GM18907 (cell line): Measurements from ENCODE around the gene ZBTB16.

Source experiments
- ATAC-seq: cut with Tn5 transposase; IDR thresholded peaks from one replicate; pipeline ENCODE4 v1.9.1; 2021; ENCODE audit warnings: mild to moderate bottlenecking, moderate library complexity; ENCODE audit not compliant: unreplicated experiment

ZBTB16 gene

GRCh38 chr11:114125531-114125930 lies 66.0 kb downstream of the ZBTB16 start:
- no peak for ATAC-seq

DNA sequence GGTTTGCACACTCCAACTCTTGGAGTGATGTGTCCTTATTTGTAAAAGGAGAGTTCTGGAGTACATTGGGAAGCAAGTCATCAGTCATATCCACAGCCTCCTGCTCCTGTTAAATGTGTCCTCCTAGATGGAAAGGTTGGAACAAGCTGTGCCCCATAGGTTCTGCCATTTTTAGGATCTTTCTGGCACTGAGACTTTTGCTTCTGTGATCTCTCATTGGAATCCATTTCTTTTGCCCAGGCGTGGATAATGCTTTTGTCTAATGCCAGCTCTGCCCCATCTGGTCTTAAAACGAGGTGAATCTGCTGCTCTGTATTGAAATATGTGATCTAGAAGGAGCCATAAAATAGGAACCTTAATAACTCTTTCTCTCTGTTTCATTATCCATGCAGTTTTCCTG lies 66.4 kb downstream of the ZBTB16 start:
- ATAC-seq = no peak

DNA sequence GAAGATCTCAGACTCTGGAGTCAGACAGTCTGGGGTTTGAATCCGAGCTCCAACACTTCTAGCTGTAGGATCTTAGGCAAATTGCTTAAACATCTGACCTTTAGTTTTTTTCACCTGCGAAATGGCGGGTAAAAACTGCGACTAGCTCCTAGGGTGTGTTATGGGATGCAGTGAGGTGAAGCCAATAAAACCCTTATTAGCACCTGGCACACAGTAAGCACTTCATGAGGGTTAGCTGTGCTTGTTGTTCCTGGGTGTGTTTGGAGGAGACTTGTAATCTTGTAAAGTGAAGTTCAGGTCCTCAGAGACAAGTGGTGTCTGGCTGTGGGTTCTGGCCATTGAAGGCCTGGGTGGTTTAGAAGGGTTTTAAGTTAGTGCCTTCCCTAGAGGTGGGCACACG lies 68.9 kb downstream of the ZBTB16 start:
- ATAC-seq = no peak

- ATAC-seq = no peak
Measured at GRCh38 chr11:114129142-114129541, 69.6 kb downstream of the ZBTB16 start.

DNA sequence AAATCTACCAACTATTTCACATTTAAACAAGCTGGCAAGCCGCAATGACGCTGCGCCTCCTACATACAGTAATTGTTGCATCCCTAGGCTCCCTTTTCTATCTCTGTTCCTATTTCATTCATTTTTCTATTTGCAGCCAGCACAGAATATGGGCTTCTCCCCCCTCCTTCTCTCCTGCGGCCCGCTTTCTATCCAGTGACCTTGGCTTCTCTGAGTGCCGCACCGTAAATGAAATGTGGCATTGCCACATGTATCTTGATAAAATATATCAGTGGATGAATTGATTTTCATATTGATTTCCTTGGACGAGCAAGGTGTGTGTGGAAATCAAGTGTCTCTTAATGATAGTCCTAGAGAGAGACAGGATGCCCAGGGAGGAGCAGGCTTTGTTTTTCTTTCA lies 70.2 kb downstream of the ZBTB16 start:
- ATAC-seq = no peak

- ATAC-seq = no peak
Measured at GRCh38 chr11:114130115-114130576, 70.6 kb downstream of the ZBTB16 start.

GRCh38 chr11:114130629-114131277 lies 71.2 kb downstream of the ZBTB16 start:
- ATAC-seq = no peak

- ATAC-seq = no peak
Measured at GRCh38 chr11:114131461-114131864, 72.0 kb downstream of the ZBTB16 start.

DNA sequence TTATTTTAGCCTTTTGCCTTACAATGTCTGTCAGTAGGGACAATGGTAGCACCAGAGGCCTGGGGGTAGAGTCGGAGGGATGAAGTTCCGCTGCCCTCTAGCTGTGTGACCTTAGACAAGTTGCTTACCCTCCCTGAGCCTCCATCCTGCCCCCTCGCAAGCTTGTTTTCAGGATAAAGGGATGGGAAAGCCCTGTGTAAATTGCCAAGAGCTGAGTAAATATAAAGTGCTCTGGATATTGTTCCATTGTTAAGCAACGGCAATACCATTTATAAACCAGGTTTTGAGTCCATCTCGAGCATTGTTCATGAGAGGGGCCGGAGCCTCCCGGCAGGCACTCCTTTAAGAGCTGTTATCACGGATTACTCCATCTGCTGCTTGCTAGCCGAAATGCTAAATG lies 72.9 kb downstream of the ZBTB16 start:
- no peak for ATAC-seq

GRCh38 chr11:114132944-114133394 lies 73.5 kb downstream of the ZBTB16 start:
- ATAC-seq = no peak

- no peak for ATAC-seq
Measured at GRCh38 chr11:114133548-114134329, 74.2 kb downstream of the ZBTB16 start.

DNA sequence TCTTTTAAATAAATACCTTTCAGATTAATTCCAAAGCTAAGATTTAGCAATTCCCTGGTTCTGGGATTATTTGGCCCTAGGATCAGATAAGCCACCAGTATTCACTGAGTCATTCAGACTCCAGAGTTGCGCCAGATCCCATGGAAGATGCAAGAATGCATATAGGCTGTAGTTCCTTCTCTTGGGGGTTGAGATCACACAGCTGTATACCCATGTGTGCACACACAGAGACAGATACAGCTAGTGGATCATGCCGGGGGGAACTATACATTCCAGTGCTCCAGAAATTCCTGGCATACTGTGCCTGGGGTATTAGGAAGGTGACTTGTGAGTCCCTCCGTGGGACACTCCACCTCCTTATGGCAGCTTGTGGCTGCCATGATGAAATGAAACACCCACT lies 75.4 kb downstream of the ZBTB16 start:
- no peak for ATAC-seq

- ATAC-seq = no peak
Measured at GRCh38 chr11:114135737-114136151, 76.2 kb downstream of the ZBTB16 start.

- ATAC-seq = no peak
Measured at GRCh38 chr11:114136686-114137640, 77.5 kb downstream of the ZBTB16 start.

- ATAC-seq = no peak
Measured at GRCh38 chr11:114137838-114138237, 78.3 kb downstream of the ZBTB16 start.

- no peak for ATAC-seq
Measured at GRCh38 chr11:114138411-114138810, 78.9 kb downstream of the ZBTB16 start.

GRCh38 chr11:114140826-114141225 lies 81.3 kb downstream of the ZBTB16 start:
- no peak for ATAC-seq

GRCh38 chr11:114141863-114142580 lies 82.5 kb downstream of the ZBTB16 start:
- ATAC-seq = no peak

- ATAC-seq = no peak
Measured at GRCh38 chr11:114142707-114143106, 83.2 kb downstream of the ZBTB16 start.

DNA sequence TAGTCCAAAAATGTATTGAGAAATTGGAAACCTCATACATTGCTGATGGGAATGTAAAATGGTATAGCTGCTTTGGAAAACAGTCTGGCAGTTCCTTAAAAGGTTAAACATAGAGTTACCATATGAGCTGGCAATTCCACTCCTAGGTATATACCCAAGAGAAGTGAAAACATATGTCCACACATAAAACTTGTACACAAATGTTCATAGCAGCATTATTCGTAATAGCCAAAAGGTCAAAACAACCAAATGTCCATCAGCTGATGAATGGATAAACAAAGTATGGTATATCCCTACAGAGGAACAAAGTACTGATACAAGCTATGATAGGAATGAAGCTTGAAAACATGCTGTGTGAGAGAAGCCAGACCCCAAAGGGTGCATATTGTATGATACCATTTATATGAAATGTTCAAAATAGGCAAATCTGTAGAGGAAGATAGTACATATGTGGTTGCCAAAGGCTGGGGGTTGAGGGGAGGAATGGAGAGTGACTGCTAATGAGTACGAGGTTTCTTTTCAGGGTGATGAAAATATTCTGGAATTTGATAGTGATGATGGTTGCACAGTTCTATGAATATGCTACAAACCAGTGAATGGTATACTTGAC lies 85.8 kb downstream of the ZBTB16 start:
- ATAC-seq = no peak
